RWPE1 (cell line): ENCODE results near the gene KCNJ15.
A peak's percentile ranks its signal among the peaks of the same experiment; 100 is the strongest.

Experiments
- CTCF ChIA-PET: fragments of 350-600 bp; sonication (Branson Sonifier 250); formaldehyde crosslinking; extraction: SDS; loops from one replicate; lab custom pipeline; 2021; lab: Yijun Ruan, JAX
- POLR2A ChIA-PET: fragments of 400-600 bp; formaldehyde crosslinking; extraction: SDS; loops from one replicate; lab custom pipeline; 2020; ENCODE audit warnings: antibody characterized with exemption; ENCODE audit not compliant: low non-redundant PET; lab: Yijun Ruan, JAX
- DNase-seq: peaks from one replicate; pipeline ENCODE4 v3.0.0; 2012; ENCODE audit warnings: low spot score
- H3K27ac ChIP-seq: fragments of 450-650 bp; 2 replicates; pipeline ENCODE4 v1.5.1; 2017
- CTCF ChIP-seq: fragments of 450-650 bp; conservative IDR thresholded peaks from 2 replicates; pipeline ENCODE4 v1.5.1; 2017; ENCODE audit warnings: low read depth, mild to moderate bottlenecking

KCNJ15 gene

GRCh38 chr21:38341546-38342012 lies 84.8 kb downstream of the KCNJ15 start:
- no peak for TF ChIP-seq CTCF
- peak overlapping the region; percentile 17; the same call in 1 of the 2 replicates for H3K27ac ChIP-seq
- ChIA-PET POLR2A (no interaction called here), CTCF (no interaction called here)
- no peak for DNase-seq

- no peak for DNase-seq
- H3K27ac ChIP-seq = no peak overlapping the region
- ChIA-PET POLR2A (no interaction called here), CTCF (interaction anchor here (0.6 to 2.0 kb wide), 4 partner anchors 10 to 172 kb away, joined by 3 to 7 read pairs (median 4); no protein-coding TSS in a partner anchor)
- TF ChIP-seq CTCF = no peak
These were observed 85.9 kb downstream of the KCNJ15 start for GRCh38 chr21:38342739-38343138.

GRCh38 chr21:38343691-38344090 lies 86.9 kb downstream of the KCNJ15 start:
- DNase-seq = peak; percentile 36
- TF ChIP-seq CTCF = no peak
- ChIA-PET POLR2A (no interaction called here), CTCF (interaction anchor here (0.5 to 2.0 kb wide), 7 partner anchors 9 to 1316 kb away, joined by 3 to 7 read pairs (median 4); no protein-coding TSS in a partner anchor)
- H3K27ac ChIP-seq = peak overlapping the region; percentile 68

GRCh38 chr21:38346286-38346685 lies 89.5 kb downstream of the KCNJ15 start:
- no peak for DNase-seq
- POLR2A ChIA-PET = no interaction called here
- CTCF ChIA-PET = interaction anchor here (0.6 to 0.7 kb wide), 2 partner anchors 10 to 180 kb away, joined by 3 to 4 read pairs; no protein-coding TSS in a partner anchor
- no peak overlapping the region; the same call in 1 of the 2 replicates for H3K27ac ChIP-seq
- no peak for TF ChIP-seq CTCF

GRCh38 chr21:38349111-38349746 lies 92.4 kb downstream of the KCNJ15 start:
- POLR2A ChIA-PET = no interaction called here
- TF ChIP-seq CTCF = no peak
- CTCF ChIA-PET = no interaction called here
- no peak for DNase-seq
- no peak overlapping the region for H3K27ac ChIP-seq

- no peak for TF ChIP-seq CTCF
- CTCF ChIA-PET = interaction anchor here (0.6 kb wide), 1 partner anchor 254 kb away, joined by 3 read pairs; no protein-coding TSS in a partner anchor
- H3K27ac ChIP-seq = no peak overlapping the region
- no peak for DNase-seq
- POLR2A ChIA-PET = no interaction called here
These were observed 93.2 kb downstream of the KCNJ15 start for GRCh38 chr21:38349977-38350376.
